GM08714 (cell line): ENCODE results near the gene CTAG1B.
"Not testable (repeated sequence)": the region's sequence is repeated elsewhere in the genome, so short reads cannot be mapped to it uniquely, and the experiment has no call there.

Source experiments
- H3K4me3 ChIP-seq: fragments of 200-500 bp; sonication (Bioruptor generic); 2 replicates; pipeline ENCODE4 v1.5.1; 2014; ENCODE audit warnings: mild to moderate bottlenecking, low read length, inconsistent platforms
- ZNF274 ChIP-seq: IDR thresholded peaks from 2 replicates; pipeline ENCODE4 v1.6.1; 2012; ENCODE audit warnings: mild to moderate bottlenecking, low read depth, low read length

CTAG1B gene

GRCh38 chrX:154648931-154649330 lies 29.8 kb upstream of the CTAG1B start:
- H3K4me3 ChIP-seq, result no peak overlapping the region
- TF ChIP-seq ZNF274, result no peak

DNA sequence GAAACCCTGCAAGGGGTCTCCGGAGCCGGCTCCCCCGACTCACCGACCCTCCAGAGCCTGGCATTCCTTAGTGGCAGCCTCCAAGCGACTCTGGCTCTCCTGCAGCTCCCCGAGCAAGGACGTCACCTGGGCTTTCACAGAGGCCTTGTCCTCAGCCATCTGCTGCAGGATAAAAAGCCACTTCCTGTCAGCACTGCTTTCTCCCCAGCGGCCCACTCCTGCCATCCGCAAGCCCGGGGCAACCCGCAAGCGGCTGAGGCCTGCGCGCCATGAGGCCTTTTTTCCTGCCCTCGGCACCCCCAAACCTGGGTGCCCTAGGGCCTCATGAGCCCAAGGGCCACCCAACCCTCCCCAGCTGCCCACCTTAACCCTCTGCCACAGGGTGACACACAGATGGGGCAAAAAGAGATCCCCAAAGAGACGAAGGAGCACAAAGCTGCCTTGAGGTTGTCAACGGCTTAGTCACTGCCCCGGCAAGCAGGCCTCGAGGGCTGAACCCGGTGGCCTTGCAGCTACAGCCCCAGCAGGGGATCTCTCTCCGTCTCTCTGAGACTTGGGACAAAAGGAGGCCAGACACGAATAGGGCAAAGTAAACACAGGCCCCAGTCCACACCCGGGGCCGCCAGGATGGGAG lies 26.8 kb upstream of the CTAG1B start:
- H3K4me3 ChIP-seq, result not testable (repeated sequence)

DNA sequence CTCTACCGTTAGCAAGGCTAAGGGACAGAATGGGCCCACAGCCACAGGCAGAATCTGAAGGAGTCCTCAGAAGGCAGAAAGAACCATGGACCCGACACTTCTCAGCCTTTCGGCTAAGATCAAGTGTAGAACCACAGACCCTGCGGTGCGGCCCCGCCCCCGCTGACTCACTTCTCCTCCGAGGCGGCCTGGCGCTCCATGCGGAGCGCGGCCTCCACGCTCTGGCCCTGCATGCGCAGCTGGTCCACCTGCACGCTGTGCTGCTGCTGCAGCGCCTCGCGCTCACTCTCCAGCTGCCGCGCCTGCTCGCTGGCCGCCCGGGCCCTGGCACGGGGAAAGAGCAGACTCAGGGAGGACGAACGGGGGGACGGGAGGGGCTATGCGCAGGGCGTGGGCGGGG lies 24.6 kb upstream of the CTAG1B start:
- H3K4me3 ChIP-seq, result not testable (repeated sequence)

GRCh38 chrX:154641740-154642139 lies 22.7 kb upstream of the CTAG1B start:
- H3K4me3 ChIP-seq, result not testable (repeated sequence)

DNA sequence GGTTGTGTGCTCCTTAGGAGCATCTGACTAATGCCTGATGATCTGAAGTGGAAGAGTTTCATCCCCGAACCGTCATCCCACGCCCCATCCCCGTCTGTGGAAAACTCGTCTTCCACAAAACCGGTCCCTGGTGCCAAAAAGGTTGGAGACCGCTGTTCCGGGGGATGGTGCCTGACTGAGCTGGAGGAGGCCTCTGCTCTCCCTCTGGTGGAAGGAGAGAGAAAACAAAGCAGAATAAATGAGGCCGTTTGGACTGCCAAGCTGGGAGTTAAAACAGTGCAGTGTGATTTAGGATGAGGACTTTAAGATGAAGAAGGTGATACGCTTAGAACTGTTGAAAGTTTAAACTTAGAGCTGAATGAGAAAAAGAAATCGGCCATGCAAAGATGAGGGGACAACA lies 14.6 kb upstream of the CTAG1B start:
- H3K4me3 ChIP-seq, result not testable (repeated sequence)

DNA sequence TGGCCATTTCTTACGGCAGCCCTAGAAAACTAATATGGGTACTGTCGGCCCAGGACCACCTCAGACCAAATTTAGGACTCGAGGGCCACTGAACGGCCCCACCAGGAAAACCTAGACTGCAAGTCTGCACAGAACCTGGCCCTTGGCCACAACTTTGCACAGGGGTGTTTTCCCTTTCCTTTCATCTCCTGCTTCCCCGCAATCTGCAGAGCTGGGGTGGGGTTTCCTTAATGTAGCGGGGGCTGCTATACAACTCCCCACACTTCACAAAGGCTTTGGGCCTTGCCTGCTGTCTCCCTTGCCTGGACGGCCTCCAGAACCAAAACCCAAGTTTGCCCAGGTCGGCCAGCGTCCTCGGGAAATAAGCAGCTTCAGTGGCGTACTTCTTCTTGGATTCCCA lies 11.9 kb upstream of the CTAG1B start:
- H3K4me3 ChIP-seq, result not testable (repeated sequence)

GRCh38 chrX:154628960-154629359 lies 9.9 kb upstream of the CTAG1B start:
- not testable (repeated sequence) for H3K4me3 ChIP-seq

DNA sequence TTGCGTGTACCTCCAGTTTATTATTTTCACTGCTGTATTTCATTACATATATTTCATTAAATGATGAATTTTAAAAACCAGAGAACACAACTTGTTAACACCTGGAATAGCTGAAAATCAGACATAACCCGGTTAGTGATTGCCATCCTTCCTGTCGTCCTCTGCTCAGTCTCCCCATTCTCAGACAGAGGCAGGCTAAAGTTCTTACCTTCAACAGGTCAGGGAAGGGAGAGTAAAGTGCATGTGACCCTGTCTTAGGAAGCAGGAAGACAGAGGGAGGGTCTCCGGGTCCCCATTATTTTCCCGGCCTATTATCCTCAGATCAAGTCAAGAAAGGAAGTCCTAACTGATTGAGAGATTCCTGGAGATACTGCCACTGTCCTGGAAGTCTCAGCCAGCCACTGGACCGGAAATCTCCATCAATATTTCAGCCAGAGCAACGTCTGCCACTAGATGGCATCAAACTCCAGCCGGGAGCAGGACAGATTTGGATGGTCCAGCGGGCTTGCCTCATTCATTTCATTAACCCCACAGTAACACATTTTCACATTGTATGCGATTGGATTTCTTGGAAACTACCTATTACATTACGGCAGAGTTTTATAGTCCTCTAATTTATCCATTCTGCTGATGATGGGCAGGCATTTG lies 1.8 kb upstream of the CTAG1B start:
- not testable (repeated sequence) for H3K4me3 ChIP-seq

GRCh38 chrX:154613586-154613985 lies 5.5 kb downstream of the CTAG1B start:
- not testable (repeated sequence) for H3K4me3 ChIP-seq

GRCh38 chrX:154611146-154611545 lies 7.9 kb downstream of the CTAG1B start:
- H3K4me3 ChIP-seq, result not testable (repeated sequence)

DNA sequence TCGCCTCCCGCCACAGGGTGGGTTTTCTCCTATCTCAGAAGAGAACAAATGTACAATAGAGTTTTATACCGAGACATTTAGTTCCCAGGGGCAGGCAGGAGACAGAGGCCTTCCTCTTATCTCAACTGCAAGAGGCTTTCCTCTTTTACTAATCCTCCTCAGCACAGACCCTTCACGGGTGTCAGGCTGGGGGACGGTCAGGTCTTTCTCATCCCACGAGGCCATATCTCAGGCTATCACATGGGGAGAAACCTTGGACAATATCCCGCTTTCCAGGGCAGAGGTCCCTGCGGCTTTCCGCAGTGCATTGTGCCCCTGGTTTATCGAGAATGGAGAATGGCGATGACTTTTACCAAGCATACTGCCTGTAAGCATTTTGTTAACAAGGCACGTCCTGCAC lies 10.3 kb downstream of the CTAG1B start:
- H3K4me3 ChIP-seq, result not testable (repeated sequence)

DNA sequence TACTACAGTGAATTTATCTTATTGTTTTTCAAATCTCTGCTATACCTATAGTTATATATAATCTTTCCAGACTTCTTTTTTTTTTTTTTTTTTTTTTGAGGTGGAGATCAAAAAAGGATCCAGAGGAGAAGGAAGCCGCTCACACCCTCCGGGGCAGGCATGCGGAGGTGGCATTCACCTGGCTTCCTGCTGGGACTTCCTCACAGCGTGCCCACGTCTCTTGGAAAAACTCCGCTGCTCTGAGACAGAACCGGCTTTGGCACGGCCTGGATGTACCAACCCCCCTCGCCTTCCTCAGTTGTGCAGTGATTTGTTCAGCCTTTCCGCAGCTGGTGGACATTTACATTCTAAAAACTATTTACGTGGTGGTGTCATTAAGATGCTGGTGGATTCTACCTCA lies 11.1 kb downstream of the CTAG1B start:
- H3K4me3 ChIP-seq, result not testable (repeated sequence)

DNA sequence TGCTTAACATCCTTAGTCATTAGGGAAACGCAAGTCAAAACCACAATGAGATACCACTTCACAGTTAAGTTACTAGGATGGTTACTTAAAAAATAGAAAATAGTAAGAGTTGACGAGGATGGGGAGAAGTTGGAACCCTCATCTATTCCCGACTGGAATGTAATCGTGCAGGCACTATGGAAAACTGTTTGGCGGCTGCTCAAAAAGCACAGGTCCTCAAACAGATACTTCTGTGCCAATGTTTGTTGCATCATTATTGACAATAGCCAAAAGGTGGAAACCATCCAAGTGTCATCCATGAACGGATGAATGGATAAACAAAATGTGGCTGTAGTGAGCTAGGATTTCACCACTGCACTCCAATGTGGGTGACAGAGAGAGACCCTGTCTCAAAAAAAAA lies 11.7 kb downstream of the CTAG1B start:
- H3K4me3 ChIP-seq, result no peak overlapping the region
- no peak for TF ChIP-seq ZNF274

DNA sequence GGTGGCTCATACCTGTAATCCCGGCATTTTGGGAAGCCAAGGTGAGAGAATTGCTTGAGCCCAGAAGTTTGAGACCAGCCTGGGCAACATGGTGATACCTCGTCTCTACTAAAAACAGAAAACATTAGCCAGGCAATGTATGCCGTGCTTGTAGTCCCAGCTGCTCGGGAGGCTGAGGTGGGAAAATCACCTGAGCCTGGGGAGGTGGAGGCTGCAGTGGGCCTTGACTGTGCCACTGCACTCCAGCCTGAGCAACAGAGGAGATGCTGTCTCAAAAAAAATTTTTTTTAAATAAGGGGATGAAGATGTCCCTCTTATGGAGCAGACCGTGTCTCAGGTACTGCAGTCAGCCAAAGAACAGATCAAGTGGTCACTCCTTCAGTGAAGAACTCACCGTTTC lies 13.5 kb downstream of the CTAG1B start:
- H3K4me3 ChIP-seq, result no peak overlapping the region
- TF ChIP-seq ZNF274, result no peak

GRCh38 chrX:154603438-154604430 lies 15.3 kb downstream of the CTAG1B start:
- no peak for TF ChIP-seq ZNF274

More at GRCh38 chrX:154603438-154604430, 15.3 kb downstream of the CTAG1B start:
- no peak overlapping the region for H3K4me3 ChIP-seq
